OCI-LY7 (cell line): Measurements from ENCODE around the gene CMTM7. TPM values are rescaled to one million over a fixed set of nuclear protein-coding genes. Genes with fewer than 3 reads are reported as not detected.

Experiments used
- BruUV-seq: library from RNA; stranded (reverse); fragments of 400-500 nt; replicated peaks from 2 replicates; lab custom pipeline; 2021; lab: Mats Ljungman, UMichigan
- CTCF ChIA-PET: fragments of 300-600 bp; sonication (Branson Sonifier 250); formaldehyde crosslinking; loops from one replicate; lab custom pipeline; 2022; ENCODE audit warnings: antibody characterized with exemption; ENCODE audit not compliant: unreplicated experiment; lab: Charles Lee
- POLR2A ChIA-PET: fragments of 300-600 bp; sonication (Branson Sonifier 250); formaldehyde crosslinking; loops from one replicate; lab custom pipeline; 2022; ENCODE audit warnings: antibody characterized with exemption; lab: Charles Lee
- DNase-seq: peaks from one replicate; pipeline ENCODE4 v3.0.0-alpha.2; 2015; ENCODE audit warnings: low spot score
- H2AFZ ChIP-seq: fragments of 200-600 bp; sonication (generic), shearing (Covaris generic); 2 replicates; pipeline ENCODE4 v1.6.1; 2014; ENCODE audit warnings: mild to moderate bottlenecking, antibody characterized with exemption, low read length, moderate library complexity
- H3K27ac ChIP-seq: fragments of 200-600 bp; sonication (generic); 2 replicates; pipeline ENCODE4 v1.5.1; 2014; ENCODE audit warnings: mixed run types, low read depth, mild to moderate bottlenecking, moderate library complexity, low read length, inconsistent platforms; ENCODE audit not compliant: poor library complexity, severe bottlenecking
- H3K36me3 ChIP-seq: fragments of 200-600 bp; sonication (generic); 2 replicates; pipeline ENCODE4 v1.6.1; 2014; ENCODE audit warnings: mild to moderate bottlenecking, antibody characterized with exemption, low read length, moderate library complexity, mixed read lengths; ENCODE audit not compliant: insufficient read depth
- H3K4me1 ChIP-seq: fragments of 200-600 bp; sonication (generic); 2 replicates; pipeline ENCODE4 v1.5.1; 2014; ENCODE audit warnings: mild to moderate bottlenecking, low read length; ENCODE audit not compliant: insufficient read depth, poor library complexity, severe bottlenecking
- H3K4me2 ChIP-seq: fragments of 200-600 bp; sonication (generic); 2 replicates; pipeline ENCODE4 v1.6.1; 2014; ENCODE audit warnings: mild to moderate bottlenecking, low read length
- H3K4me3 ChIP-seq: fragments of 200-600 bp; sonication (generic); 2 replicates; pipeline ENCODE4 v1.5.1; 2014; ENCODE audit warnings: mild to moderate bottlenecking, low read depth, low read length; ENCODE audit not compliant: poor library complexity, severe bottlenecking
- H3K79me2 ChIP-seq: fragments of 200-600 bp; sonication (generic); 2 replicates; pipeline ENCODE4 v1.6.1; 2016; ENCODE audit warnings: low read depth, mild to moderate bottlenecking, low read length, moderate library complexity, mixed read lengths; ENCODE audit not compliant: insufficient read depth
- H3K9me2 ChIP-seq: fragments of 200-600 bp; sonication (generic); 2 replicates; pipeline ENCODE4 v1.6.1; 2016; ENCODE audit warnings: mild to moderate bottlenecking, low read length, mixed read lengths; ENCODE audit not compliant: insufficient read depth
- H3K9me3 ChIP-seq: fragments of 200-600 bp; sonication (generic); 2 replicates; pipeline ENCODE4 v1.6.1; 2014; ENCODE audit warnings: mild to moderate bottlenecking, mixed run types, low read length, mixed read lengths
- H4K20me1 ChIP-seq: fragments of 200-600 bp; sonication (generic); 2 replicates; pipeline ENCODE4 v1.6.1; 2014; ENCODE audit warnings: mild to moderate bottlenecking, antibody characterized with exemption, low read length, moderate library complexity, mixed read lengths; ENCODE audit not compliant: insufficient read depth
- CTCF ChIP-seq: fragments of 200-600 bp; sonication (generic); conservative IDR thresholded peaks from 2 replicates; pipeline ENCODE4 v1.5.1; 2014; ENCODE audit warnings: mild to moderate bottlenecking, antibody characterized with exemption, low read length, moderate library complexity, mixed read lengths
- EZH2phosphoT487 ChIP-seq: fragments of 200-600 bp; sonication (generic); IDR thresholded peaks from 2 replicates; pipeline ENCODE4 v1.6.1; 2018; ENCODE audit warnings: low read depth, borderline replicate concordance, mild to moderate bottlenecking, mixed run types, antibody characterized with exemption, low read length, moderate library complexity, mixed read lengths
- intact Hi-C: fragments of 100-400 bp; cut with micrococcal nuclease; formaldehyde crosslinking; loops from one replicate; pipeline ENCODE4 v1.10.0; 2022; ENCODE audit not compliant: unreplicated experiment
- total RNA-seq, 2 experiments: library from RNA; depleted of rRNA in 1 of 2; stranded (reverse); fragments of >200 nt in 1 of 2; shearing (Covaris generic) in 1 of 2; gene quantifications; 2 replicates each; pipeline ENCODE4 v1.2.3, GENCODE V29; 2014 to 2022

Gene CMTM7
- total RNA-seq, 2 experiments from 2014 or later: 16.0 to 19.0 TPM

- H2AFZ ChIP-seq: peak overlapping the region; percentile 76
- H3K9me3 ChIP-seq: peaks cover 13% of the 10 kb centered on the region; the same call in 1 of the 2 replicates
- peak overlapping the region; percentile 73 for H3K4me2 ChIP-seq
- peak overlapping the region; percentile 47 for H3K4me3 ChIP-seq
- CTCF ChIA-PET: interaction anchor here (1.1 kb wide), 1 partner anchor 19 kb away, joined by 4 read pairs; no protein-coding TSS in a partner anchor
- no peaks in the 10 kb centered on the region for H3K9me2 ChIP-seq
- no peaks in the 10 kb centered on the region for H4K20me1 ChIP-seq
- H3K27ac ChIP-seq: peak overlapping the region; percentile 90
- no peaks in the 10 kb centered on the region for H3K36me3 ChIP-seq
- no peak for DNase-seq
- intact Hi-C loops: loop anchor here (5.0 kb wide), 1 partner anchor 628 kb away; no protein-coding TSS in a partner anchor
- TF ChIP-seq EZH2phosphoT487: no peak
- TF ChIP-seq CTCF: no peak
- BruUV-seq: no TSS peak
- peaks cover 78% of the 10 kb centered on the region for H3K4me1 ChIP-seq
- peaks cover 47% of the 10 kb centered on the region for H3K79me2 ChIP-seq
- POLR2A ChIA-PET: interaction anchor here (0.6 to 7.1 kb wide), 6 partner anchors 10 to 80 kb away, joined by 3 to 88 read pairs (median 4); no protein-coding TSS in a partner anchor
Observed at GRCh38 chr3:32419742-32420125, 28.1 kb downstream of the CMTM7 start.

GRCh38 chr3:32420126-32421038 lies 28.7 kb downstream of the CMTM7 start:
- H2AFZ ChIP-seq: peak overlapping the region; percentile 76
- no peak for TF ChIP-seq EZH2phosphoT487
- TF ChIP-seq CTCF: no peak
- DNase-seq: peak; percentile 74
- H3K27ac ChIP-seq: peak overlapping the region; percentile 90
- H4K20me1 ChIP-seq: no peaks in the 10 kb centered on the region
- no TSS peak for BruUV-seq
- intact Hi-C loops: loop anchor here (5.0 kb wide), 1 partner anchor 627 kb away; no protein-coding TSS in a partner anchor
- peak overlapping the region; percentile 73 for H3K4me2 ChIP-seq
- POLR2A ChIA-PET: interaction anchor here (0.6 to 7.1 kb wide), 8 partner anchors 9 to 78 kb away, joined by 3 to 88 read pairs (median 4); no protein-coding TSS in a partner anchor
- peaks cover 47% of the 10 kb centered on the region for H3K79me2 ChIP-seq
- H3K36me3 ChIP-seq: no peaks in the 10 kb centered on the region
- no peaks in the 10 kb centered on the region for H3K9me2 ChIP-seq
- peak overlapping the region; percentile 47 for H3K4me3 ChIP-seq
- peaks cover 13% of the 10 kb centered on the region; the same call in 1 of the 2 replicates for H3K9me3 ChIP-seq
- CTCF ChIA-PET: interaction anchor here (0.8 to 1.1 kb wide), 2 partner anchors 8 to 18 kb away, joined by 3 to 4 read pairs; no protein-coding TSS in a partner anchor
- H3K4me1 ChIP-seq: peaks cover 78% of the 10 kb centered on the region
